HepG2 (cell line): Measurements from ENCODE around the gene CAMK1D. TPM values are rescaled to one million over a fixed set of nuclear protein-coding genes. Genes with fewer than 3 reads are reported as not detected.

ENCODE experiments used
- ATAC-seq: fragments of 200-7000 bp; cut with Tn5 transposase; 3 replicates; pipeline ENCODE4 v1.9.1; 2020; ENCODE audit warnings: mild to moderate bottlenecking, moderate library complexity
- BruUV-seq: library from RNA; stranded (reverse); fragments of 400-500 nt; replicated peaks from 2 replicates; lab custom pipeline; 2021; lab: Mats Ljungman, UMichigan
- CTCF ChIA-PET: fragments of 300-600 bp; formaldehyde crosslinking; extraction: SDS; loops from one replicate; lab custom pipeline; 2021; ENCODE audit warnings: low total read pairs, inconsistent platforms, low intra/inter-chr PET ratio; lab: Yijun Ruan, JAX
- POLR2A ChIA-PET: fragments of 350-600 bp; sonication (Branson Sonifier 250); formaldehyde crosslinking; loops from one replicate; lab custom pipeline; 2020; ENCODE audit warnings: antibody characterized with exemption, inconsistent platforms; lab: Yijun Ruan, JAX
- DNase-seq: peaks from one replicate; pipeline ENCODE4 v3.0.0-alpha.2; 2015; ENCODE audit warnings: low spot score
- FAIRE-seq: peaks from 3 replicates; lab custom pipeline; 2011; peaks lifted over from hg19 to GRCh38; lab: Jason Lieb, UNC
- H2AFZ ChIP-seq: one replicate; pipeline ENCODE4 v1.6.1; 2011; ENCODE audit warnings: low read length, inconsistent platforms
- H3K27ac ChIP-seq: fragments of 300-600 bp; 3 replicates; pipeline ENCODE4 v1.8.0; 2011; ENCODE audit warnings: mixed run types, mild to moderate bottlenecking, mixed read lengths, low read length, inconsistent platforms; ENCODE audit not compliant: insufficient read depth; ENCODE audit errors: extremely low read length
- H3K27me3 ChIP-seq, 2 experiments: fragments of 200-600 bp in 1 of 2; 2 replicates in 1 of 2; 3 replicates in 1 of 2; pipeline versions ENCODE4 v1.6.0 to v1.8.0; 2011; ENCODE audit warnings: low read length in 2 of 2, mild to moderate bottlenecking in 2 of 2, moderate library complexity in 2 of 2, inconsistent platforms in 1 of 2; ENCODE audit not compliant: insufficient read depth in 2 of 2, control insufficient read depth in 1 of 2
- H3K36me3 ChIP-seq, 2 experiments: fragments of 200-600 bp in 1 of 2; replicated peaks in 1 of 2; 2 replicates in 1 of 2; 3 replicates in 1 of 2; pipeline versions ENCODE4 v1.5.1 to v1.8.0; 2011; ENCODE audit warnings: low read length in 2 of 2, inconsistent platforms in 1 of 2; ENCODE audit not compliant: insufficient read depth in 2 of 2, control insufficient read depth in 1 of 2
- H3K4me1 ChIP-seq: 2 replicates; pipeline ENCODE4 v1.5.1; 2012; ENCODE audit warnings: low read length, inconsistent platforms; ENCODE audit not compliant: insufficient read depth
- H3K4me2 ChIP-seq: 2 replicates; pipeline ENCODE4 v1.6.0; 2011; ENCODE audit warnings: low read depth, low read length, inconsistent platforms
- H3K4me3 ChIP-seq, 3 experiments: fragments of 200-600 bp in 1 of 3; sonication (generic), shearing (Covaris generic) in 1 of 3; replicated peaks in 1 of 3; 2 replicates each; pipeline ENCODE4 v1.5.1; 2011 to 2016; ENCODE audit warnings: low read length in 3 of 3, inconsistent platforms in 2 of 3, low read depth in 2 of 3, mild to moderate bottlenecking in 2 of 3, control low read depth in 1 of 3, mixed read lengths in 1 of 3; ENCODE audit not compliant: insufficient read depth in 1 of 3
- H3K79me2 ChIP-seq: one replicate; pipeline ENCODE4 v1.6.1; 2011; ENCODE audit warnings: low read length, inconsistent platforms; ENCODE audit not compliant: insufficient read depth
- H3K9ac ChIP-seq: 2 replicates; pipeline ENCODE4 v1.6.0; 2011; ENCODE audit warnings: mild to moderate bottlenecking, low read depth, low read length, inconsistent platforms; ENCODE audit not compliant: insufficient read depth
- H3K9me3 ChIP-seq: 2 replicates; pipeline ENCODE4 v1.5.1; 2012; ENCODE audit warnings: mild to moderate bottlenecking, low read length
- H4K20me1 ChIP-seq: 2 replicates; pipeline ENCODE4 v1.6.0; 2011; ENCODE audit warnings: inconsistent platforms, mild to moderate bottlenecking, low read length, moderate library complexity; ENCODE audit not compliant: insufficient read depth
- CENPT ChIP-seq: sonication (generic); formaldehyde crosslinking; IDR thresholded peaks from 2 replicates; pipeline ENCODE4 v1.8.0; 2022; ENCODE audit warnings: low read depth, mild to moderate bottlenecking, moderate library complexity, missing genetic modification reagents
- EHMT2 ChIP-seq: fragments of 200-600 bp; sonication (generic); IDR thresholded peaks from 2 replicates; pipeline ENCODE4 v1.7.0; 2017; ENCODE audit warnings: antibody characterized with exemption, low read depth, low read length, borderline replicate concordance
- GATAD2A ChIP-seq: IDR thresholded peaks from 2 replicates; pipeline ENCODE4 v1.6.1; 2016
- ISL2 ChIP-seq: sonication (generic); formaldehyde crosslinking; IDR thresholded peaks from 2 replicates; pipeline ENCODE4 v1.5.0; 2020; ENCODE audit warnings: missing genetic modification reagents
- KDM1A ChIP-seq: IDR thresholded peaks from 2 replicates; pipeline ENCODE4 v1.6.1; 2016; ENCODE audit warnings: missing compliant biosample characterization
- MIXL1 ChIP-seq: IDR thresholded peaks from 2 replicates; pipeline ENCODE4 v1.6.1; 2016
- NFIB ChIP-seq: sonication (generic); formaldehyde crosslinking; IDR thresholded peaks from 2 replicates; pipeline ENCODE4 v1.9.0; 2021; ENCODE audit warnings: missing genetic modification reagents, mild to moderate bottlenecking, borderline replicate concordance
- SMARCE1 ChIP-seq: fragments of 450-650 bp; IDR thresholded peaks from 2 replicates; pipeline ENCODE4 v1.6.1; 2017; ENCODE audit warnings: borderline replicate concordance
- ZBTB25 ChIP-seq: IDR thresholded peaks from 2 replicates; pipeline ENCODE4 v1.6.1; 2018; ENCODE audit warnings: missing genetic modification reagents
- ZKSCAN1 ChIP-seq: fragments of 150-350 bp; IDR thresholded peaks from 2 replicates; pipeline ENCODE4 v1.6.1; 2014; ENCODE audit warnings: low read length
- ZNF432 ChIP-seq: sonication (generic); formaldehyde crosslinking; IDR thresholded peaks from 2 replicates; pipeline ENCODE4 v1.5.0; 2020; ENCODE audit warnings: missing genetic modification reagents, mild to moderate bottlenecking, borderline replicate concordance
- ZNF615 ChIP-seq: sonication (generic); formaldehyde crosslinking; IDR thresholded peaks from 2 replicates; pipeline ENCODE4 v1.5.0; 2020; ENCODE audit warnings: mild to moderate bottlenecking, missing genetic modification reagents, borderline replicate concordance
- ZNF639 ChIP-seq: conservative IDR thresholded peaks from 2 replicates; pipeline ENCODE4 v1.6.1; 2018; ENCODE audit warnings: missing genetic modification reagents
- ZNF644 ChIP-seq: IDR thresholded peaks from 2 replicates; pipeline ENCODE4 v1.6.1; 2016; ENCODE audit warnings: low read depth
- ZSCAN12 ChIP-seq: sonication (generic); formaldehyde crosslinking; IDR thresholded peaks from 2 replicates; pipeline ENCODE4 v1.9.0; 2021; ENCODE audit warnings: mild to moderate bottlenecking, missing genetic modification reagents
- ZSCAN21 ChIP-seq: sonication (generic); formaldehyde crosslinking; IDR thresholded peaks from 2 replicates; pipeline ENCODE4 v1.8.0; 2022; ENCODE audit warnings: mild to moderate bottlenecking, missing genetic modification reagents, moderate library complexity, borderline replicate concordance
- WGBS: methylation state at CpG from one replicate; pipeline ENCODE4 v1.1.6; 2017; ENCODE audit warnings: low lambda C conversion rate; 5-methylcytosine and 5-hydroxymethylcytosine counted together
- in situ Hi-C: cut with HindIII; loops from 2 replicates; pipeline ENCODE4 v1.10.0; 2017; ENCODE audit warnings: low pct_unique_long_range_greater_than_20kb; ENCODE audit not compliant: extremely low pct_ligation_motif_present
- intact Hi-C: fragments of 100-400 bp; cut with micrococcal nuclease; formaldehyde crosslinking; loops from one replicate; pipeline ENCODE4 v1.10.0; 2022; ENCODE audit not compliant: unreplicated experiment
- polyA plus RNA-seq, 8 experiments: library from polyadenylated mRNA; depleted of rRNA in 3 of 8; stranded (reverse) in 7 of 8; unstranded in 1 of 8; fragments of >200 nt; fragmentation: Illumina TruSeq in 4 of 8; extraction: Trizol in 4 of 8; gene quantifications; 2 replicates each; pipeline versions ENCODE4 v1.2.1 to v1.2.3, GENCODE V29; 2011 to 2016; ENCODE audit warnings: low read depth in 4 of 8, missing spikeins in 1 of 8, mixed read lengths in 1 of 8; ENCODE audit not compliant: insufficient read depth in 1 of 8
- total RNA-seq, 5 experiments: library from RNA; depleted of rRNA; stranded (reverse); fragments of >200 nt; fragmentation: Illumina TruSeq; extraction: Trizol; gene quantifications; 2 replicates each; pipeline ENCODE4 v1.2.3, GENCODE V29; 2016; ENCODE audit warnings: low read depth in 1 of 5
- TF ChIP-seq, protein P1 (sequence below): sonication (generic); formaldehyde crosslinking; IDR thresholded peaks from 2 replicates; pipeline ENCODE4 v1.4.0; 2020; ENCODE audit warnings: missing genetic modification reagents
- TF ChIP-seq, protein P2 (sequence below): sonication (generic); formaldehyde crosslinking; IDR thresholded peaks from 2 replicates; pipeline ENCODE4 v1.5.0; 2020; ENCODE audit warnings: missing genetic modification reagents

CAMK1D gene
- total and polyA plus RNA-seq, 2 of the 13 experiments (the other 11 are each of a cell fraction or from before 2014, with no cell fraction given), result under 0.01 TPM; not detected in 1

- no peak for ATAC-seq
- Histone ChIP-seq H3K4me2 (no peak overlapping the region), H3K9ac (no peak overlapping the region), H3K4me1 (no peaks in the 10 kb centered on the region), H2AFZ (no peak overlapping the region), H3K27me3 (no peaks in the 10 kb centered on the region), H3K9me3 (no peaks in the 10 kb centered on the region), H3K36me3 (no peaks in the 10 kb centered on the region), H3K4me3 (no peak overlapping the region), H3K27ac (no peak overlapping the region), H4K20me1 (no peaks in the 10 kb centered on the region), H3K79me2 (no peaks in the 10 kb centered on the region)
- WGBS, result 6% methylated on average over 4 of the region's 4 CpGs
- no TSS peak for BruUV-seq
- intact Hi-C loops (no loop called here), in situ Hi-C loops (no loop called here)
- ChIA-PET CTCF (no interaction called here), POLR2A (no interaction called here)
- no peak for TF ChIP-seq ISL2 (CRISPR knock-in tag)
- TF ChIP-seq, protein P1, sequence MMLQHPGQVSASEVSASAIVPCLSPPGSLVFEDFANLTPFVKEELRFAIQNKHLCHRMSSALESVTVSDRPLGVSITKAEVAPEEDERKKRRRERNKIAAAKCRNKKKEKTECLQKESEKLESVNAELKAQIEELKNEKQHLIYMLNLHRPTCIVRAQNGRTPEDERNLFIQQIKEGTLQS (CRISPR knock-in tag), result no peak
- TF ChIP-seq ZNF644 (CRISPR knock-in tag), result no peak
- TF ChIP-seq GATAD2A (CRISPR knock-in tag), result no peak
- no peak for TF ChIP-seq KDM1A (CRISPR knock-in tag)
- no peak for TF ChIP-seq ZSCAN21
- no peak for TF ChIP-seq SMARCE1
- no peak for TF ChIP-seq ZNF615 (CRISPR knock-in tag)
- TF ChIP-seq ZNF432 (CRISPR knock-in tag), result no peak
- no peak for TF ChIP-seq MIXL1 (CRISPR knock-in tag)
- no peak for TF ChIP-seq ZKSCAN1
- no peak for TF ChIP-seq ZSCAN12
- no peak for TF ChIP-seq ZBTB25 (CRISPR knock-in tag)
- TF ChIP-seq ZNF639 (CRISPR knock-in tag), result no peak
- no peak for TF ChIP-seq EHMT2
- no peak for TF ChIP-seq NFIB
- TF ChIP-seq CENPT (CRISPR knock-in tag), result no peak
- TF ChIP-seq, protein P2, sequence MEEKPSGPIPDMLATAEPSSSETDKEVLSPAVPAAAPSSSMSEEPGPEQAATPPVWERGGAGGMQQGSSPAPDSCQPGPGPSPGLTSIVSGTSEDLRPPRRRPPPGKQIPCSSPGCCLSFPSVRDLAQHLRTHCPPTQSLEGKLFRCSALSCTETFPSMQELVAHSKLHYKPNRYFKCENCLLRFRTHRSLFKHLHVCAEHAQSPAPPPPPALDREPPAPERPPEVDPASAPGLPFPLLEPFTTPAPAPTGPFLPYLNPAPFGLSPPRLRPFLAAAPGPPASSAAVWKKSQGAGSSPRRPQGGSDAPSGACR (CRISPR knock-in tag), result no peak
- no peak for DNase-seq
- FAIRE-seq, result no peak
These were observed 132.6 kb downstream of the CAMK1D start for GRCh38 chr10:12481924-12482323.
